Frontal cortex (tissue), 4 donors: ENCODE data around the gene MZT2B. TPM values are rescaled to one million over a fixed set of nuclear protein-coding genes. Genes with fewer than 3 reads are reported as not detected.
A peak's percentile ranks its signal among the peaks of the same experiment; 100 is the strongest.
"Not testable (repeated sequence)": the region's sequence is repeated elsewhere in the genome, so short reads cannot be mapped to it uniquely, and the experiment has no call there.

Source experiments
- DNase-seq, 2 donors: peaks; one replicate each; pipeline ENCODE4 v3.0.0; 2012; ENCODE audit warnings: low spot score in 2 of 2
- FAIRE-seq: peaks from 2 replicates; lab custom pipeline; 2012; peaks lifted over from hg19 to GRCh38; lab: Jason Lieb, UNC
- total RNA-seq: library from RNA; depleted of rRNA; stranded (reverse); fragments of >200 nt; gene quantifications from one replicate; pipeline ENCODE4 v1.2.3, GENCODE V29; 2014
- donor health status: control.
- donor health status: control.
- donor health status: control.

MZT2B gene, protein sequence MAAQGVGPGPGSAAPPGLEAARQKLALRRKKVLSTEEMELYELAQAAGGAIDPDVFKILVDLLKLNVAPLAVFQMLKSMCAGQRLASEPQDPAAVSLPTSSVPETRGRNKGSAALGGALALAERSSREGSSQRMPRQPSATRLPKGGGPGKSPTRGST
- 92.9 TPM for total RNA-seq

- not testable (repeated sequence) for FAIRE-seq
- peak; percentile 87 to 88 for DNase-seq
These were observed at the start of gene MZT2B for GRCh38 chr2:130181880-130182682. Gene MZT2B (plus strand): TSS chr2:130182262. CDS start chr2:130182283, 21 bp downstream.

GRCh38 chr2:130135692-130136541, 46.1 kb upstream of the MZT2B start:
- FAIRE-seq = no peak
- DNase-seq = no peak

DNA sequence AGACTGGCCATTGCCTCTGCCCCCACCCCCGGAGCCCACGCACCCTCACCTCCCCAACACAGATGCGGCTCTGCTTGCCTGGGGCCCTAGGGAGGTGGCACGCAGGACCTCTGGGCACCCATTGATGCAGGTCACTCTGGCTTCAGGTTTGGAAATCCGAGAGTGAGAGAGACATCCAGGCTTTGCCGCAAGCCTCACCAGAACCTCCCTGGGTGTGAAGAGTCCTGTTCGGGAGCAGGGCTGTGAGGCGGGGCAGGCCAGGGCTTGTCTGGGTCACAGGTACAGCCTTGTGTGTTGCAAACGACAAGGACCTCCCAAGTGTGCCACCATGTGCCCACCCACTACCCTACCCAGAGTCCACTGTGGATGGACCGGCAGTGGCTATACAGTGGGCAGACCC, 45.5 kb upstream of the MZT2B start:
- not testable (repeated sequence) for DNase-seq, FAIRE-seq

GRCh38 chr2:130137118-130137517, 44.9 kb upstream of the MZT2B start:
- DNase-seq, FAIRE-seq: not testable (repeated sequence)

DNA sequence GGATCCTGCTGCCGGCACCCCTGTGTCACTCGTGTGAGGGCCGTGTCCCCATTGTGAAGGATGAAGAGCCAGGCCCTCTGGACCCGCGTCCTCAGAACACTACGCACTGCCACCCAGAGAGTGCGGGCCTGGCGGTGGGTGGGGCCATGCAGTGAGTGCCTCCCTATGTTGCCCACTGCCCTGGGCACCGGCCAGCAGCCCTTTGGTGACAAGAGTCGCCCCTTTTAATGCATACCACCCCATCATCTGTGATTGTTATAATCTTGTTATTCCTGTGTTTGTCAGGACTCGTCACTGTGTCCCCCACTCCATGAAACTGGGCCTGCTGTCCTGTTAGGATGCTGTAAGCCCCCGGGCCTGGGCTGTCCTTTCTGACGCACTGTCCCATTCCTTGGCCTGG, 43.7 kb upstream of the MZT2B start:
- DNase-seq, FAIRE-seq: not testable (repeated sequence)

GRCh38 chr2:130138841-130139251, 43.2 kb upstream of the MZT2B start:
- not testable (repeated sequence) for FAIRE-seq, DNase-seq

- FAIRE-seq, DNase-seq: not testable (repeated sequence)
These were observed 42.5 kb upstream of the MZT2B start for GRCh38 chr2:130139331-130140280.

DNA sequence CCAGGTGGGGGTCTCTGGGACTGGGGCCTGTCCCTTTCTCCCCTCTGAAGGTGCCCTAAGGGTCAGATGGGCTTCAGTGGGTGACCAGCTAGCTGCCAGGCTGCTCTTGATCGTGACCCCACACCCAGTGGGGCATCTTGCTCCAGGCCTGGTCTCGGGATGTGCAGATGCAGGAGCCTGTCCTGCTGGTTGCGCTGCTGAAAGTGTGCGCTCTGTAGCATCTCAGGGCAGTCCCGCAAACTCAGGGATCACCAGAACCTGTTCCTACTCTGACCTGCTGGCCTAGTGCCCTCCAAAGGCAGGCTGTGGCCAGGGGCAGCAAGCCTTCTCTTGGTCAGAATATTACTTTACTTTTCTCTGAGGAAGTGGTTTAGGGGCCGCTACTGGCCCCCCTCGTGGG, 41.5 kb upstream of the MZT2B start:
- not testable (repeated sequence) for DNase-seq, FAIRE-seq

DNA sequence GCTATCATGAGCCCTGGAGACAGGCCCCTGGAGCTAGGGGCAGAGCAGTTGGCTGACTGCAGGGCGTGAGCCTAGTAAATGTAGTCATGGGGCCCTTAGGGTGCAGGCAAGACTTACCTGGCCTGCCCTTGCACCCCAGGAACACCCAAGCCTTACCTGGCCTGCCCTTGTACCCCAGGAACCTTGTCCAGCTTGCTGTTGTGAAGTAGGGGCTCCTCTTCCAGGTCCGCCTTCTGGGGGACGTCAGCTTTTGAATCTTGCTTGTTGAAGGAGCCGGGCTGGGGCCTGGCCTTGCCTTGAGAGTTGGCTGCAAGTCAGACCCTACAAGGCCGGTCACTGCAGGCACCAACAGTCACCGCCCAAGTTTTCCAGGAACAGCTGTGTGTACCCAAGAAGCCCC, 41.1 kb upstream of the MZT2B start:
- not testable (repeated sequence) for DNase-seq, FAIRE-seq

GRCh38 chr2:130141645-130142370, 40.3 kb upstream of the MZT2B start:
- FAIRE-seq, DNase-seq: not testable (repeated sequence)

DNA sequence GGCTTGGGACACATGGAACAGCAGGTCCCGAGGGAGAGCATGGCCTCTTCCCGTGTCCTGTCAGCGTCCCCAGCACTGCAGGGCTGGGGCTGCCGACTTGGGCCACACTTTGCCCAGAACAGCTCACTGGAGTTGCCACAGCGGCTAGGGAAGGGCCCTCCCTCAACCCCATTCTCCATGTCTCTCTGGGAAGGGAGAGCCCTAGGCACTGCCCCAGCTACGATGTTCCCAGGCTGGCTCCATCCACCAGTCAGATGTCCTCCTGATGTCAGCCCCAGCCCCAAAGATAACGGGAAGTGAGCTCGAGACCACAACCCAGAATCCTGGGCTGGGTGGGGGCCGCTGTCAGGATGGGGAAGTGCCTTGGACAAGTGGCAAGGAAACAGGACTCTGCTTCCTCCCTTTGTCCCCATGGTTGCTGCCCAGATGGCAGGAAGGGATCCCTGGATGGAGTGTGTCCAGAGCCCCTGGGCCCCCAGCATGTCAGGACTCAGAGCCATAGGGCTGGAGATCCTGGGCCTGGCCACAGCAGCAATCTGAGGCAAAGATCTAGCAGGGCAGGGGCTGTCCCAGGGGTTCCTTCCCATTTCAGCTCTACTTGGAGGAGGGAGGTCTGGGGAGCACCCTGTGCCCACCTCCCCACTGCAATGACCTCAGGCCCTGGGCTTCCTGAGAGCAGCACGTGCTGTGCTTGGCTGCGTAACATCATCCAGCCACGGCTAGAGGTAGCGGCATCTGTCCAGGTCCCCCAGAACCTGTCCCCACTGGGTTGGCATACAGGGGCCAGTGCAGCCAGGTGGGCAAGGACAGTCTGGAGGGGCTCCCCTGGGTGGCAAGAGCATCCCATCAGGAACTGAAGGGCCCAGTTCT, 39.4 kb upstream of the MZT2B start:
- FAIRE-seq, DNase-seq: not testable (repeated sequence)

GRCh38 chr2:130143266-130144039, 38.6 kb upstream of the MZT2B start:
- not testable (repeated sequence) for DNase-seq, FAIRE-seq

DNA sequence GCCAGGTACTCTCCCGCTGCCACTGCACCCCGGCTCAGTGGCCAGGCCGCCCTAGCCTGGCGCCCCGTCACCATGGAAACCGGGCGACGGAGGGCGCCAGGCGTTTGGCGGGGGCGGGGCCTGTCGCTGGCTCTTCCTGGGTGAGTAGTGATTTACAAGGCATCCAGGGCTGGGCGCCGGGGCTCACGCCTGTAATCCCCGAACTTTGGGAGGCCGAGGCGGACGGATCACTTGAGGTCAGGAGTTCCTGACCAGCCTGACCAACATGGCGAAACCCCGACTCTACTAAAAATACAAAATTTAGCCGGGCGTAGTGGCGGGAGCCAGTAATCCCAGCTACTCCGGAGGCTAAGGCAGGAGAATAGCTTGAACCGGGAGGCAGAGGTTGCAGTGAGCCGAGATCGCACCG, 37.1 kb upstream of the MZT2B start, which contains the start of gene CCDC74B:
TSS of gene CCDC74B (minus strand) at position 107 of the 409 bp plus-strand sequence. CDS start 116 bp downstream, outside the sequence.
- not testable (repeated sequence) for DNase-seq

DNA sequence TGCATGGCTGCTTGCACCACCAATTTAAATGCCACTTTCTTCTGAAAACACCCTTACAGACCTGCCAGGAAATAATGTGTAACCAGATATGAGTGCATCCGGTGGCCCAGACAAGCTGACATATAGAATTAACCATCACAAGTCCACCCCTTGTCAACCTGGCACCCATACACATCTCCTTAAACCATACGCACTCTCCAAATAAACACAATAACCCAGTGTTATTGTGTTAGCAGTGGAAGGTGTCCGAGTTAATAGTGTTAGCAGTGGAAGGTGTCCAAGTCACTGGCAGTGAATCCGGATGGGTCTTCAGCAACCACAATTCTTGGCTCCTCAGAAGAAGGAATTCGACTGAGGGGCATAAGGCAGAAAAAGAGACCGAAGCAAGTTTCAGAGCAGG, 33.5 kb upstream of the MZT2B start:
- not testable (repeated sequence) for DNase-seq, FAIRE-seq

More for the DNA sequence above, 37.1 kb upstream of the MZT2B start, which contains the start of gene CCDC74B:
- FAIRE-seq = not testable (repeated sequence)

GRCh38 chr2:130150181-130151144, 31.6 kb upstream of the MZT2B start:
- FAIRE-seq (no peak), DNase-seq (no peak)
